ENCODE data around the gene KLHDC10. TPM values are rescaled to one million over a fixed set of nuclear protein-coding genes. Genes with fewer than 3 reads are reported as not detected.
"Not testable (repeated sequence)": the region's sequence is repeated elsewhere in the genome, so short reads cannot be mapped to it uniquely, and the experiment has no call there.

KLHDC10 gene
- total RNA-seq, 1 donor from 2014 or later, result 13.9 TPM

DNA sequence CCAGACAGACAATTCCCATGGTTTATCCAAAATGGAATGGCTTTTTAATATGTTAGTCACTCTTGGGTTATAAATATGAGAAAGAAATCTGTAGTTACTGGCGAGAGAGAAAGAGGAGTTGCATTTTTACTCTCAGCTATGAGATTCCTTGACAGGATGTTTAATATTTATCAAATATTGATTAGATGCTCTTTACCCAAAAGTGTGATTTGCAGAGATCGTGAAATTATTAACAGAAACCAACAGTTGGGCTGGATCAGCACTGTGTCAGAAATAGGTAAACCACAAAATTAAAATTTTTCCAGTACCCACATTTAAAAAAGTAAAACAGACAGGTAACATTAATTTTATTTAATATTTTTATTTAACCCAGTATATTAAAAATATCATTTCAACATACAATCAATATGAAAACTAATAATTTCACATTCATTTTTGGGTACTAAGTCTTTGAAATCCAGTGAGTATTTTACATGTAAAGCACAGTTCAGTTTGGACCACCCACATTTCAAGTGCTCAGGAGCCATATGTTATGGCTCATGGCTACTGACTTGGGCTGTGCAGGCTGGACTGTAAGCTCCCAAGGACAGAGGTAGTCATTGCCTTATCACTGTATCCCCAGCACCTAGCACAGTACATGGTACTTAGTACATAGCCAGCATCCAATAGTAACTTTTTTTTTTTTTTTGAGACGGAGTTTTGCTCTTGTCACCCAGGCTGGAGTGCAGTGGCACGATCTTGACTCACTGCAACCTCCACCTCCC lies 42.5 kb downstream of the KLHDC10 start:
- Mint-ChIP-seq H3K27ac (no peak overlapping the region), H3K27me3 (ENCODE audit: low read depth) (no peaks in the 10 kb centered on the region), H3K36me3 (ENCODE audit: low read depth) (no peaks in the 10 kb centered on the region), H3K4me3 (ENCODE audit: low read depth) (no peak overlapping the region), H3K9me3 (no peaks in the 10 kb centered on the region), H3K4me1 (ENCODE audit: low read depth) (peaks cover 3% of the 10 kb centered on the region)
- intact Hi-C loops (cut with micrococcal nuclease), result no loop called here
- DNase-seq (ENCODE audit: low spot score), result no peak

DNA sequence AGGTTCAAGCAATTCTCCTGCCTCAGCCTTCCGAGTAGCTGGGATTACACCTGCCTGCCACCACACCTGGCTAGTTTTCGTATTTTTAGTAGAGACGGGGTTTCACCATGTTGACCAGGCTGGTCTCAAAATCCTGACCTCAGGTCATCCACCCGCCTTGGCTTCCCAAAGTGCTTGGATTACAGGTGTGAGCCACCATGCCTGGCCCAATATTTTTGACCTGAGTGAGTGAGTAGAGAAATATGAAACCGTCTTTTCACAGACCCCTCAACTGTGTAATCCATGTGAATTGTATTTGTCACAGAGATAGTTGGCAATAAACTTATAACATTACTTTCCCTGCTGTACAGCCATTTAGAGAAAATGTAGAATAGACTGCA lies 43.1 kb downstream of the KLHDC10 start:
- H3K4me3 Mint-ChIP-seq (ENCODE audit: low read depth); DNase-seq (ENCODE audit: low spot score); intact Hi-C loops (cut with micrococcal nuclease); H3K36me3 Mint-ChIP-seq (ENCODE audit: low read depth); H3K4me1 Mint-ChIP-seq (ENCODE audit: low read depth); H3K9me3 Mint-ChIP-seq; H3K27me3 Mint-ChIP-seq (ENCODE audit: low read depth); H3K27ac Mint-ChIP-seq: not testable (repeated sequence)

DNA sequence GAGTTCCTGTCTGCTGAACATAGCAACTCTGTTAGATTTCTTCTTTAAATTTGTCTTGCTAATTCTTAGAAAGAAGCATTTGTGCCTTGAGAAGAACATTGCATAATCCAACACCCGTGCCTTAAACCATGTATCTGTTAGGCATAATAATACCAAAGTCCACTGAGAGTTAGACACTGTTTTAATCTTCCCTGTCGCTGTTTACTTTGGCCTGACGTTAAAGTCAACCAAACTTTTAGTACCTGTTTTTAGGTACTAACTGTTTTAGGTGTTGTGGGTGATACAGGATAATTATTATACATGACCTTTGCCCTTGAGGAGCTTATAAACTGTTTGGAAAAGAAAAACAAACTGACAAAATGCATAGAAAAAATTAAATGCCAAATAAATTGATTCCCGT lies 43.6 kb downstream of the KLHDC10 start:
- no peak for DNase-seq (ENCODE audit: low spot score)
- intact Hi-C loops (cut with micrococcal nuclease), result no loop called here
- Mint-ChIP-seq H3K4me3 (ENCODE audit: low read depth) (no peak overlapping the region), H3K4me1 (ENCODE audit: low read depth) (peaks cover 11% of the 10 kb centered on the region), H3K27me3 (ENCODE audit: low read depth) (no peaks in the 10 kb centered on the region), H3K27ac (no peak overlapping the region), H3K9me3 (no peaks in the 10 kb centered on the region), H3K36me3 (ENCODE audit: low read depth) (peaks cover 8% of the 10 kb centered on the region)

DNA sequence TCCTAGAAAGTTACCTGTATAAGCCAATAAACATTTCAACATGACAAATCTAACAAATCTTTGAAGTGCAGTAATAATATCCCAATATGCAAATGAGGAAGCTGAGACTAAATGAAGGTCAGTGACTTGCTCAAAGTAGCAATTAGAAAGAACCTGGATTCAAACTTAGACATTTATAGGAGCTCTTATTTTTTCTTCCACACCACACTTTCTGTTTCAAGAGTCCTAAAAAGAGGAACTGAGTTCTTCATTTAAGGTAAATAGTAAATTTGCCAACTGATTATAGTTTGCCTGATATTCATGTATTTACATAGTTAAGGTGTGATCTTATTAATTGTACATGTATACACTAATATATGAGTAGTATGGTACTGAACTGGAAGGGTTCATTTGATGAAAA lies 44.0 kb downstream of the KLHDC10 start:
- no peaks in the 10 kb centered on the region for H3K27me3 Mint-ChIP-seq (ENCODE audit: low read depth)

DNA sequence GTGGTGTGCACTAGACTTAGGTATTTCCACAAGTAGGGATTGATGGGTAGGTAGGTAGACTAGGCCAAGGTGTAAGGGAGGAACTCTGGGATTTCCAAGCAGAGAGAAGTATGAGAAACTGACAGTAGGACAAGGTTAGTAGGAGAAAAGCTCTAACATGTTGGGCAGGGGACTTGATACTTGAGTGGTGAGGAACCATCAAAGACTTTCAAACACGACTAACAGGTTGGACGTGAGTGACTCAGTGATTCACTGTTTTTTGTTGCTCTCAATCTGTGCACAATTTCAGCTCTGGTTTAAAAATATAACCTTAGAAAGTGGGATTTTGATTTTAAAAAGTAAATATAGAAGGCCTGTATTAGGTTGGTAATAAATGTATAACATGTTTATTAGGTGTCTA lies 44.4 kb downstream of the KLHDC10 start:
- no peak for DNase-seq (ENCODE audit: low spot score)
- no peak overlapping the region for H3K4me3 Mint-ChIP-seq (ENCODE audit: low read depth)
- no peaks in the 10 kb centered on the region for H3K9me3 Mint-ChIP-seq
- peaks cover 11% of the 10 kb centered on the region for H3K4me1 Mint-ChIP-seq (ENCODE audit: low read depth)
- H3K27me3 Mint-ChIP-seq (ENCODE audit: low read depth), result no peaks in the 10 kb centered on the region
- peaks cover 9% of the 10 kb centered on the region for H3K36me3 Mint-ChIP-seq (ENCODE audit: low read depth)
- H3K27ac Mint-ChIP-seq, result no peak overlapping the region
- intact Hi-C loops (cut with micrococcal nuclease), result no loop called here

More for the DNA sequence above, 44.0 kb downstream of the KLHDC10 start:
- no peak overlapping the region for H3K4me3 Mint-ChIP-seq (ENCODE audit: low read depth)
- peaks cover 11% of the 10 kb centered on the region for H3K4me1 Mint-ChIP-seq (ENCODE audit: low read depth)
- no peaks in the 10 kb centered on the region for H3K9me3 Mint-ChIP-seq
- no peak for DNase-seq (ENCODE audit: low spot score)
- peaks cover 9% of the 10 kb centered on the region for H3K36me3 Mint-ChIP-seq (ENCODE audit: low read depth)
- intact Hi-C loops (cut with micrococcal nuclease), result no loop called here
- no peak overlapping the region for H3K27ac Mint-ChIP-seq

DNA sequence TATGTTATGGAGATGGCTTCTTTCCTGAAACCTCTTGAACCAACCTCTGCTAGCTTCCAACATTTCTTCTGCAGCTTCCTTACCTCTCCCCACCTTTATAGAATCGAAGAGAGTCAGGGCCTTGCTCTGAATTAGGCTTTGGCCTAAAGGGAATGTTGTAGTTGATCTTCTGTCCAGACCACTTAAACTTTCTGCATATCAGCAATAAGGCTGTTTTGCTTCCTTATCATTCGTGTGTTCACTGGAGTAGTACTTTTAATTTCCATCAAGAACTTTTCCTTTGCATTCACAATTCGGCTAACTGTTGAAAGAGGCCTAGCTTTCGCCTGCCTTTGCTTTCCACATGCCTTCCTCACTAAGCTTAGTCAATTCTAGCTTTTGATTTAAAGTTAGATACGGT lies 48.0 kb downstream of the KLHDC10 start:
- H3K27ac Mint-ChIP-seq, result no peak overlapping the region
- H3K36me3 Mint-ChIP-seq (ENCODE audit: low read depth), result peaks cover 32% of the 10 kb centered on the region
- no peaks in the 10 kb centered on the region for H3K9me3 Mint-ChIP-seq
- no peak overlapping the region for H3K4me3 Mint-ChIP-seq (ENCODE audit: low read depth)
- peaks cover 17% of the 10 kb centered on the region for H3K4me1 Mint-ChIP-seq (ENCODE audit: low read depth)
- DNase-seq (ENCODE audit: low spot score), result no peak
- intact Hi-C loops (cut with micrococcal nuclease), result loop anchor here (2.0 kb wide), 1 partner anchor 19 kb away; no protein-coding TSS in a partner anchor
- no peaks in the 10 kb centered on the region for H3K27me3 Mint-ChIP-seq (ENCODE audit: low read depth)

DNA sequence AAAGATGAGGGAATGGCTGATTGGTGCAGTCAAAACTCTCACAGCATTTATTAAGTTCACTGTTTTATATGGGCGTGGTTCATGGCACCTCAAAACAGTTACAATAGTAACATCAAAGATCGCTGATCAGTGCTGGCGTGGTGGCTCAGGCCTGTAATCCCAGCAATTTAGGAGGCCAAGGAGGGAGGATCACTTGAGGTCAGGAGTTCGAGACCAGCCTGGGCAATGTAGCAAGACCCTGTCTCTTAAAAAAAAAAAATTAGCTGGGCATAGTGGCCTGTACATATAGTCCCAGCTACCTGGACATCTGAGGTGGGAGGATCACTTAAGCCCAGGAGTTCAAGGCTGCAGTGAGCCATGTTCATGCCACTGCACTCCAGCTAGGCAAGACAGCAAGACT lies 48.5 kb downstream of the KLHDC10 start:
- peaks cover 36% of the 10 kb centered on the region for H3K36me3 Mint-ChIP-seq (ENCODE audit: low read depth)
- no peak for DNase-seq (ENCODE audit: low spot score)
- no peaks in the 10 kb centered on the region for H3K9me3 Mint-ChIP-seq
- no peak overlapping the region for H3K4me3 Mint-ChIP-seq (ENCODE audit: low read depth)
- H3K27me3 Mint-ChIP-seq (ENCODE audit: low read depth), result no peaks in the 10 kb centered on the region
- no peak overlapping the region for H3K27ac Mint-ChIP-seq
- peaks cover 17% of the 10 kb centered on the region for H3K4me1 Mint-ChIP-seq (ENCODE audit: low read depth)
- intact Hi-C loops (cut with micrococcal nuclease), result loop anchor here (2.0 kb wide), 1 partner anchor 18 kb away; no protein-coding TSS in a partner anchor

DNA sequence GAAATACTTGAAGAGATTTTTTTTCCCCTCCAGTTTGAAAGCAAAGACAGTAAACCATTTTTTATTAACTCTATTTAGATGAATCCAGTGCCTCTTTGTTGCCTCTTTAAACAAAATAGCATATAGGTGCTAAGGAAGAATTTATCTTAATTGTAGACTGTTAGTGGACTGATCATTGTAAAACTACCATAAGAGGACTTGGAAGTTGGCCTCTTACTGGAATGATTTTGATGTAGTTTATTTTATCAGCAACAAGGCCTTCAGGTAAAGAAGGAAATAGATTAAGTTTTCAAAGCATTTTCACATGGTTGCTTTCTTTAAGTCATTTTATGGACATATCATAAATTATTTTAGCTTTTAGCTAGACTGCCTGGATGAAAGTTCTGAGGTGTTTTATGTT lies 53.2 kb downstream of the KLHDC10 start:
- H3K9me3 Mint-ChIP-seq, result no peaks in the 10 kb centered on the region
- H3K36me3 Mint-ChIP-seq (ENCODE audit: low read depth), result peaks cover 50% of the 10 kb centered on the region
- H3K4me3 Mint-ChIP-seq (ENCODE audit: low read depth), result no peak overlapping the region
- no peak overlapping the region for H3K27ac Mint-ChIP-seq
- no peak for DNase-seq (ENCODE audit: low spot score)
- H3K4me1 Mint-ChIP-seq (ENCODE audit: low read depth), result peaks cover 10% of the 10 kb centered on the region
- H3K27me3 Mint-ChIP-seq (ENCODE audit: low read depth), result no peaks in the 10 kb centered on the region
- intact Hi-C loops (cut with micrococcal nuclease), result no loop called here

DNA sequence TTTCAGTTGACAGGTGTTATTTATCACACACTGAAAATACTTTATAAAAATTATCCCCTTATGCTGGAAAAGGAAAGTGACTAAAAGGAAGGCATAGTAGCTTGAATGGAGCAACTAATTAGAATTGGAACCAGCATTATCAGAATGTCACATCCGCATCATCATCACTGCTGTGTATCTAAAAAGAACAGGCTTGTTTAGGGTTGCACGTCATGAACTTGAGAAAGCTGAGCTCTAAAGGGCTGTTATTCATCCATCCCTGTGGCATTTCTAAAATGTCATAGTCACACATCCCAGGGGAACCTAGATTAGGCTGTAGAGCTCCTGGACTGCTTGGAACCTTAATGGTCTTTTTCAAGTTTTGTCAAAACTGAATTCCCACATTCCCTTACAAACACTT lies 54.4 kb downstream of the KLHDC10 start:
- no peak for DNase-seq (ENCODE audit: low spot score)
- H3K4me1 Mint-ChIP-seq (ENCODE audit: low read depth), result peaks cover 6% of the 10 kb centered on the region
- H3K27me3 Mint-ChIP-seq (ENCODE audit: low read depth), result no peaks in the 10 kb centered on the region
- no peak overlapping the region for H3K4me3 Mint-ChIP-seq (ENCODE audit: low read depth)
- H3K27ac Mint-ChIP-seq, result no peak overlapping the region
- intact Hi-C loops (cut with micrococcal nuclease), result no loop called here
- H3K9me3 Mint-ChIP-seq, result no peaks in the 10 kb centered on the region
- H3K36me3 Mint-ChIP-seq (ENCODE audit: low read depth), result peaks cover 55% of the 10 kb centered on the region

DNA sequence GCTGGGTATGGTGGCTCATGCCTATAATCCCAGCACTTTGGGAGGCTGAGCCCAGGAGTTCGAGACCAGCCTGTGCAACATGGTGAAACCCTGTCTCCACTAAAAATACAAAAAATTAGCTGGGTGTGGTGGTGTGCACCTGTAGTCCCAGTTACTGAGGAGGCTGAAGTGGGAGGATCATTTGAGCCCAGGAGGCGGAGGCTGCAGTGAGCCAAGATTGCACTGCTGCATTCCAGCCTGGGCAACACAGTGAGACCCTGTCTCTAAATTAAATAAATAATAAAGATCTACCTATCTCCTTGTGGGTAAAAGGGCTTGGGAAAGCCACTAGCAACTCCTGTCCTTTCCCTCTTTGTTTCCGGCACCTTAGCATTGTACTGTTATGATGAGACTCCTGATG lies 56.5 kb downstream of the KLHDC10 start:
- H3K9me3 Mint-ChIP-seq; H3K27me3 Mint-ChIP-seq (ENCODE audit: low read depth); H3K4me1 Mint-ChIP-seq (ENCODE audit: low read depth); intact Hi-C loops (cut with micrococcal nuclease); H3K27ac Mint-ChIP-seq; DNase-seq (ENCODE audit: low spot score); H3K4me3 Mint-ChIP-seq (ENCODE audit: low read depth): not testable (repeated sequence)
- H3K36me3 Mint-ChIP-seq (ENCODE audit: low read depth), result peaks cover 60% of the 10 kb centered on the region

DNA sequence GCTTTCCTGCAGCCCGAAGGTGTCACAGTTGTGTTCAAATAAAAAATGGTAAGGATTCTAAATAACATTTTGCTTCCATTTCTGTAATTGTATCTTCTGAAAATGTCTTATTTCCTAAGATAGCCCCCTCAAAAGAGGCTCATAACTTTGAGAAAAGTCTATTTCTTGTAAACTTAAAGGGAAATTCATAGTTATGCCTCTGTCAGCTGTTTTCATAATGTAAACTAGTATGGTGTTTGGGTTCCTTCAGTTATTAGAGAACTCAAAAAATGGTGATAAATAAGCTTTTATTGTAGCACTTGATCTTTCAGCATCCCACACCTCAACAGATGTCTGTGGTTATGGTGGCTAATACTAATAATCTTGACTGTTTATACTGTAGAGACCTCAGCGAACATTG lies 57.1 kb downstream of the KLHDC10 start:
- Mint-ChIP-seq H3K36me3 (ENCODE audit: low read depth) (peaks cover 57% of the 10 kb centered on the region), H3K4me1 (ENCODE audit: low read depth) (no peaks in the 10 kb centered on the region), H3K4me3 (ENCODE audit: low read depth) (no peak overlapping the region), H3K27ac (no peak overlapping the region), H3K27me3 (ENCODE audit: low read depth) (no peaks in the 10 kb centered on the region), H3K9me3 (no peaks in the 10 kb centered on the region)
- intact Hi-C loops (cut with micrococcal nuclease), result no loop called here
- DNase-seq (ENCODE audit: low spot score), result no peak

DNA sequence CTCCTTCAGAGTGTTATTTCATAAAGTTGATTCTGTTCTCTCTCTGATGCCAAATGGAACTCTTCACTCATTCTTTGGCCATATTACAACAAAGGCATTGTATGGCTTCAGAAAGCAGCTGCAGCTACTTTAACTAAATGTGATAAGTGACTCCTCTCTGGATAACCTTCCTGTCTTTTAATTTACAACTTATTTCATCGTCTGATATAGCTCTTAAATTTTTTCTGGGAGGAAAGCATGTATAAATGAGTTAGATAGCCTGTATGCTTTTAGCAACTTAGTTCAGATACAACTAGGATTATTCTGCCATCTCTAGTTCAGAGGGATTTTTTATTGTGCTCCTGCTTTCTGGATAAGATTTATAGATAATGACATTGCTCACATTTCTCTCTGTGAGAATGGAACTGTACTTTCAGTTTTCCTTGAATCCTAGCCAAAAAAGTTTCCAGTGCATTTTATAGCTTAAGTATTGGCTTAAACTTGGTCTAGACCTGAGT lies 57.5 kb downstream of the KLHDC10 start:
- intact Hi-C loops (cut with micrococcal nuclease), result no loop called here
- H3K27me3 Mint-ChIP-seq (ENCODE audit: low read depth), result no peaks in the 10 kb centered on the region
- no peak for DNase-seq (ENCODE audit: low spot score)
- H3K9me3 Mint-ChIP-seq, result no peaks in the 10 kb centered on the region
- H3K36me3 Mint-ChIP-seq (ENCODE audit: low read depth), result peaks cover 52% of the 10 kb centered on the region
- H3K4me3 Mint-ChIP-seq (ENCODE audit: low read depth), result no peak overlapping the region
- no peak overlapping the region for H3K27ac Mint-ChIP-seq
- H3K4me1 Mint-ChIP-seq (ENCODE audit: low read depth), result no peaks in the 10 kb centered on the region

DNA sequence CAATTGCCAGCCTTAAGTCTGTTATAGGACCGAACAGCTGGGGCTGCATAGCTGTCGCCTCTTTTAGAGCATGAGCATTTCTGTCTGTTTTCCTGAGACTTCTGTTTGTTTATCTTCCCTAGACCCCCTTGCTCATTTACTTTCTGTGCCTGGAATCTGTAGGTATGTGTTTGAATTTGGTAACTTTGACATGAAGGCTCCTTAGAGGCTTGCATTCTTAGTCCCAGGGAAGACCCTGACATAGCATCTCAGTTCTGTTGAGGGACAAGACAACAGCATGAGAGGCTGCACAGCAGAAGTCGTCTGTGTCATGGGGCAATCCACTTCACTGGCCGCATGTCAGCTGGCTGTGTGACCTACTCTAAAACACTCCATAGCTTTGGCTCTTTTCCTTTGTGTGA lies 58.7 kb downstream of the KLHDC10 start:
- H3K36me3 Mint-ChIP-seq (ENCODE audit: low read depth), result peaks cover 47% of the 10 kb centered on the region
- intact Hi-C loops (cut with micrococcal nuclease), result no loop called here
- no peak overlapping the region for H3K27ac Mint-ChIP-seq
- no peak overlapping the region for H3K4me3 Mint-ChIP-seq (ENCODE audit: low read depth)
- no peaks in the 10 kb centered on the region for H3K9me3 Mint-ChIP-seq
- no peaks in the 10 kb centered on the region for H3K4me1 Mint-ChIP-seq (ENCODE audit: low read depth)
- no peak for DNase-seq (ENCODE audit: low spot score)
- H3K27me3 Mint-ChIP-seq (ENCODE audit: low read depth), result no peaks in the 10 kb centered on the region
